ENCODE measurements around the gene FOXQ1.
"Not testable (repeated sequence)": the region's sequence is repeated elsewhere in the genome, so short reads cannot be mapped to it uniquely, and the experiment has no call there.

Gene FOXQ1

DNA sequence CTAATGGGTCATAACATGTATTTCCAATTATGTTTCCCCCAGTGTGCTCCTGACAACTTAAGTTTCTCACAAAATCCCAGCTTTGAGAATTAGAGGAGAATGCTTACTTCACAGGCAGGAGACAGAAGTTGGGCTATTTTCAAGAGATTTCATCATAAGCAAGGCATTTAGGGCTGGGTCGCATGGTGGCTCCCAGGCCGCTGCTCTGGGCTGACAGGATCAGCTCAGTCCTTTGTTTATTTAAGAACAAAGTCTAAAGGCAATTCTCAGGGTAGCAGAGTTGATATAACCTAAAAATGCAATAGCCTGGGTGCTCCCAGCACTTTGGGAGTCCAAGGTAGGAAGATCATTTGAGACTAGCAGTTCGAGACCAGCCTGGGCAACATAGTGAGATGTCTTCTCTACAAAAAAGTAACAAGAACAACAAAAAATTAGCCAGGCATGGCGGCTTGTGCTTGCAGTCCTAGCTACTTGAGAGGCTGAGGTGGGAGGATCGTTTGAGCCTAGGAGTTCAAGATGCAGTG lies 10.9 kb downstream of the FOXQ1 start:
- DNase-seq (ENCODE audit: low read depth), result no peak

DNA sequence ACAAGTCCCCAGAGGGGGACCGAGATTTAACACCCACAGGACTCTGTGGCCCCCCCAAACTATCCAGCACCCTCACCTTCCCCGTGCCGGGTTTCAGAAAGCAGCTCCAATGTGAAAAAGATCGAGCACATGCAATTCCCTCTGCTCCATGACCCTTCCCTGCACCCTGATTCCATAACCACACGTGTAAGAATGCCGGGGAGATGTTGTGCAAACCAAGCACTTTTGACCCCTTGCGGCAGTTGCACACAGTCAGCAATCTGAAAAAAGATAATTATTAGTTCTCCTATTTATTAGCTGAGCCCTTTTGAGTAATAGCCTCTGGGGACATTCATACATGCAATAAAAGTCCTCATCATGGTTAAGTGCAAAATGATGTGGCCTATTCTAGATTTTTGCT lies 13.0 kb downstream of the FOXQ1 start:
- DNase-seq (ENCODE audit: low read depth), result no peak

DNA sequence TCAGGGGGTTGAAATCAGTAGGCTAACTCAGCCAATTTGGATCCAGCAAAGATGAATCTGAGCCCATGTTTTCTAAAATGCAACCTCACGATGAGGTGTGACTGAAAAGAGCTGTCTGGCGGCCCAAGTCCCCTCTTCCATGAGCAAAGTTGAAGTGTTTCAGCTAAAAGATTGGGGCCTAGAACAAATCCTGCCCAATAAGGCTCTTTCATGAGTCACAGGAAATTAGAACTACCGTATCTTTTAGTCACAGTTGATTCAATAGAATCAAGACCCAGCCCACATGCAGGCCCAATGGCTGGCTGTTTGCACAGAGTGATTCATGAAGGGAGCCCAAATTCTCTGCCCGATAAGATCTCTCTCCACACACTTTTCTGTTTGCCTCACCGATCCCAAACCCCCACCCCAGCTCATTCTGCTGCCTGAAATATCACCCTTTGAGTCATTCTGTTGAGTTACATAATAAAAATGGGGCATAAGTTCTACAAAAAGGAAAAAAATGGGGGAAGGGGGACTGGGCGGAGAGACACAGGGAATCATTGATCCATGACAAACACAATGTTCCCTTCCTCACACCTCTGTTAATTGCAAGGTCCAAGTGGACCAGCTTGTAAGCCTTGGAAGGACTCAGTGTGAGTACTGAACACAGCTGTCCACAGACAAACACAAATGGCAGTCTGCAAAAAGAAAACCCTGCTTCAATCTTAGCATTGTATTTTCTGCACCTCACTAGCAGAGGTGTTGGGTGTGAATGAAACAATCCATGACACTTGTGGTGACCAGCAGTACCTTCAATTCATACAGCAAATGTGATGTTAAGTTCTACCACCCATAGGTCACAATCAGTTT lies 13.8 kb downstream of the FOXQ1 start:
- no peak for DNase-seq (ENCODE audit: low read depth)

DNA sequence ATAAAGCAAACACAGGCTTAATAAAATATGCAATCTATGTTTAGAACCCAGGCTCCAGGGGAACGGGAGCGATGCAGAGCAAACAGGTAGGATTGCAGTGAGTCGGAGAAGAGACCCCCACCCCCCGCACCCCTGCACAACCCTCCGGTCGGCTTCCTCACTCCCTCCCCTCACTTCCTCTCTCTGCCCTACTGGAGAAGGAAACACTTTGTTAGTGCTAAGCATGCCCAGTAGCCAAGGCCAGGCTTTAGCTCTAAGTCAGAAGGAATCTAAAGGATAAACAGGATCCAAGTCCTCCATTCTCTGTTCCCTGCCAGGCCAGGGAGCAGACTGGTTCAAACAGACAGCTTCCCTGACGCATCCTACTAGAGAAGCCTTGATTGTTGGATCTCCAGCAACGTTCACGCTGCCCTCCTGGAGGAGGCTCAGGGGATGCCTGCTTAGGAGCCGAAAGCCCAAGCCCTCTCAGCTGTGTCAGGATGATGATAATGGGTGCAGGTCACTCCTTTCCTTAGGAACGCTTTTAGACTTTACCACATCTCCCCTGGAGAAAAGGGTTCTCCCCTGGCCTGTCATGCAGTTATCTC lies 14.7 kb downstream of the FOXQ1 start:
- no peak for DNase-seq (ENCODE audit: low read depth)

DNA sequence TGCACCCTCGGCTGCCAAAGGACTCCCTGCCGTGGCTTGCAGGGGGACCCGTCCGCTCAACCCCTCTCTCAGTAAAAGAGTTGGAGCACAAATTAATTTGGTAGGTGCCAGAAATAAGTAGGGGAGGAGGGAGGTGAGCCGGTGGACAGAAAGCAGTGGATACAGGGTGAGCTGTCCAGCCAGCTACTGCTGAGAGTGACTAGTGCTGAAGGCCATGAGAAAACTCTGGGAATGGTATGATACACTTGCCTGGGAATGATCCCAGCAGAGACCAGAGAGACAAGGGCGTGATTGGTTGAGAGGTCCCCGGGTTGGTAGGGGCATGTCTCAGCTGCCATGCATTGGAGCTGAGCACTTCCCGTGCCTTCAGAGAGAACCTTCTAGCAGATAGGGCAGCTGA lies 15.7 kb downstream of the FOXQ1 start:
- DNase-seq (ENCODE audit: low read depth), result no peak

DNA sequence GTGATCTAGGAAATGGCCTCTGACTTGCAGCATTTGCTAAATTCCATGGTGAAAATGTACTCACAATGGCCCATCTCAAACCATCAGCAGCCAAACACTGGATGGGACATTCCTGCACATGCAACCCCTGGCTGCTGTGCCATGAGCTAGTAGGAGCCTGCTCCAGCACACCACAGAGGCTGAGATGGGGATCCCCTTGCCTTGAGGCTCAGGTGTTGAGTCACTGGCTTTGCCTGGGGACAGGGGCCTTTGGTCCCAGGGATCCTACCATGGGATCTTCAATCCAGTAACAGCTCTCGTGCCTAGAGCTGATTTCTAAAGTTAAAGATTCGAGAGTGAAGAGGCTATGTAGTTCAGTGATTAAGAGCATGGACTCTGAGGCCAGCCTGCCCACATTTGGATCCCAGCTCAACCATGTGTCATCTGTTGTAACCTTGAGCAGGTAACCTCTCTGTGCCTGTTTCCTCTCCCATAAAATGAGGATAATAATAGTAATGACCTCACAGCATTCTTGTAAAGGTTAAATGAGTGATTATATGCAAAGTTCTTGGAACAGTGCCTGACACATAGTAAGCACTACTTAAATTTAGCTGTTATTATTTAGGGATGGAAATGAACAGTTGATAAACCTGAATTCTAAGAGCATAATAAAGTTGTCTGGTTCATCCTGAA lies 16.4 kb downstream of the FOXQ1 start:
- DNase-seq (ENCODE audit: low read depth), result no peak

DNA sequence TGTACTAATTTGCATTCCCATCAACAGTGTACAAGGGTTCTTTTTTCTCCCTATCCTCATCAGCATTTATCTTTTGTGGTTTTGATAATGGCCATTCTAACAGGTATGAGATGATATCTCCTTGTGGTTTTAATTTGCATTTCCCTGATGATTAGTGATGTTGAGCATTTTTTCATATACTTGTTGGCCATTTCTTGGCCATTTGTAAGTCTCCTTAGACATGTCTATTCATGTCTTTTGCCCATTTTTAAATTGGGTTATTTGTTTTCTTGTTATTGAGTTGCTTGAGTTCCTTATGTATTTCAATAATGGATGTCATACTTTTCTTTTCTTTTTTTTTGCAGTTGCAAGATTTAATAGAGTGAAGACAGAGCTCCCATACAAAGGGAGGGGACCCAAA lies 17.8 kb downstream of the FOXQ1 start:
- DNase-seq (ENCODE audit: low read depth), result no peak

DNA sequence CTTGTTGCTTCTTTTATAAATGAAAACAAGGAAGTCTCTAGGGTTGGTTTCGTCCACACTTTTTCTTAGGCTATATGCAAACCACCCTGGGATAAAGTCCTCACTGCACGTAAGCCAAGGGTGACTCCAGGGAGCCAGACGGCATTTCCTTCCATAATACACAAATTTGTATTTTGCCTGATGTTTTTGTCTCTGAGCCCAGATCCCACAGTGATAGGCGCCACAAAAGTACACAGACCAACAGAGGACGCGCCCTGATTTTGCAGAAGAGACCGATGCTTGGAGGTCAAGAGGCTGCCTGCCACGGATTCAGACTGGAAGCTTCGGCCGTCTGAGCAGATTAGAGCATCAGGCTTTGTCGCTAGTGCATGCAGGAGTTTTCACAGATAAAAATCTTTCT lies 22.8 kb downstream of the FOXQ1 start:
- no peak for DNase-seq (ENCODE audit: low read depth)

DNA sequence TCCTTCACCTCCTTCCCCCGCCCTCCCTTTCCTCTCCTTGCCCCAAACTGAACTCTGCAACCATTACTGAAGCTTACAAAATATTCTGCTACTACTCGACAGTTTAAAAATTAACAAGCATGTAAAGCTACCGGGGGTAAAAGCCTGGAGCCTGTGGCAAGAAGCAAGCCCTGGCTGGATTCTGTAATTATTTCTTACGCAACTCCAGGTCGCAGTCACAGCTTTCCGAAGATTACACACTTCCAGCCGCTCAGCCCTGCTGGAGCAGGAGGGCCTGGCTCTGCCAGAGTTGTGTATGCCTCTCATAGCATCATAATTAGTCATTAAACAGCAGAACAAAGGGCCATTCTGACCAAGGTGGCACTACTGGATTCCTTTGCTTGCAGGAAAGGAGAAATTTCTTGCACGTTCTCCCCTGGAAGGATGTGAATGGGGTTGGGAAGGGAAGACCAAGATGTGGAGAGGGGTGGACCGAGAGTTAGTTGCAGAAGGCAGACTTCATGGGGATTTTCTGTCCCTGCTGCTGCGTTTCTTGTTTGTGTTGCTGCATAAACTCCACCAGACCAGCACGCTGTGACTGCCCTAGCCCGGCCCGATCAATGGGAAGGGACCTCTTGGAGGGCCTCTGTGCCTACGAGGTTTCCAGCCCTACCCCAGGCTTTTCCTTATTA lies 23.6 kb downstream of the FOXQ1 start:
- no peak for DNase-seq (ENCODE audit: low read depth)

DNA sequence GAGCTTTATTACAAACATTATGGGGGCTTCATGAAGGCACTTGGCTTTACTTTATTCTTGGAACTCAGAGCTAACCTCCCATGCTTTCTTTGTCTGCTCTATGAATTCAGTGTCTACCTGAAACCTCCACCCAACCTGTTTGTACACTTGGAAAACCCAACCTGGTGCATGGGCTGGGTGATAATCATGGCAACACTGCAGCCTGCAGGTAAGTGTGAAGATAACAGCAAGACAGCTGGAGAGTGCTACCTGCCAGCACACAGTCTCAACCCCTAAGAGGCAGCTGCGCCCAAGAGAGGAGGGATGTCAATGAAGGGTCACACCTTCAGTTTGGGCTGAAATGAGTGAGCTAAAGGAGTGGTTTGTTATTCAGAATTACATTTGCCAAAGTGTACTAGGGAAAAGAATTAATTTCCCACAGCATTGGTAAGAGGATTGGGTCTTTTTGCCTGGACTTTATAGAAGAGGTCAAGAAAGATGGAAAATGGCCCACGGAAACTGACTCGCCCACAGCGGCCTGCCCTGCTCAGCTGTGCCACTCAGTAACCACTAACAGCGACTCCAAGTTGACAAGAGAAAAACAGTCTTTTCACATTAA lies 24.4 kb downstream of the FOXQ1 start:
- DNase-seq (ENCODE audit: low read depth), result no peak

DNA sequence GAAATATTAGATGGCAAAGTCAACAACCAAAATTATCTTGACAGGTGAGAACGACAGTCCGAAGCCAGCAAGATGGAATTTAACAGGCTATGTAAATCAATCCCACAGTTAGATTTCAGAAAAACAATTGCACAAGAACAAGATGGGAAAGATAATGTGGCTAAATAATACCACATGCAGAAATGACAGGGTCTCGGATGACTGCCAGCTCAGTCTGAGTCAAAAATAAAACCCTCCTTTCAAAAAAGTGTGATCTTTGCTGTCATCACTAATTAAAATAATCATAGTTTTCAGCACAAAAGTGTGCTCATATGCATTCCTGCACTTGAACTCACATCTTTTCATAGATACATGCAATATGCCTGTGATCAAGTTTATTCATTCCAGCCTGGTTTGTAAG lies 25.9 kb downstream of the FOXQ1 start:
- DNase-seq (ENCODE audit: low read depth), result no peak

DNA sequence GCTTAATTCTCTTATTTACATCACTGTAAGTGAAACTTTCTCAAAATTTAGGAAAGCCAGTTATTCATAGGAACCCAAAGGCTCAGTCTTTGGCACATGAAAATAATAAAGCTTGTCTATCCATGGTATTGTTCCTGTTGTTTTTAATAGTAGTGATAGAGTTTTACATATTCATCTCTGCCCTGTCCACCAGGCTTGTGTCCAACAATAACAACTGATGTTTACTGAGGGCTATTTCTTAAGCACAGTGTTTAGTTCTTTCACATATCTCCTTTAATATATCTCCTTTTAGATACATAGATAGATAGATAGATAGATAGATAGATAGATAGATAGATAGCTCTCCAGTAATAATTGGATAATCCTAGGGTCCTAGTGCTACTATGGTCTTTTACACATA lies 34.2 kb downstream of the FOXQ1 start:
- DNase-seq (ENCODE audit: low read depth), result no peak

DNA sequence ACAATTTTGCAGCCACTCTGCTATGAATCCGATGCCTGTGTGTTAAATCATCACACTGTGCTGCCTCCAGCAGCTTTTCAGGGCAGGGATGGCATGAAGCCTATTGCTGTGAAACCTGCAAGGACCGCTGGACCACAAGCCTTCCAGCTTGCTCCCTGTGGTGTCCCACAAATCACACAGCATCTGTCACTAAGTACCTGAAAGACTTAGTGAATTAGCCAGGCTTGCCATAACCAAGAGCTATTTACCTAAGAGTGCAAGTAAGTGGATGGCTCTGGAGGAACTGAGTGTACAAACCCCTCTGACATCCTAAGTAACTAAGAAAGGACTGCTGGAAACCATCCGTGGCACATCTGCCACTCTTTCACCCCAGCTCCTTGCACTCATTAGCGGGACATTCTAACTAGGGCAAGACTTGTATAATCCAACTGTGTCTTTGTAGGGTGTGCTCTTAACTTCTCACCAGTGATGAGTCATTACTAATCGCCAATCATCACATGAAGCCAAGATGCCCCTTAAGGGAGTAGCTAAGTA lies 34.7 kb downstream of the FOXQ1 start:
- DNase-seq (ENCODE audit: low read depth), result no peak

DNA sequence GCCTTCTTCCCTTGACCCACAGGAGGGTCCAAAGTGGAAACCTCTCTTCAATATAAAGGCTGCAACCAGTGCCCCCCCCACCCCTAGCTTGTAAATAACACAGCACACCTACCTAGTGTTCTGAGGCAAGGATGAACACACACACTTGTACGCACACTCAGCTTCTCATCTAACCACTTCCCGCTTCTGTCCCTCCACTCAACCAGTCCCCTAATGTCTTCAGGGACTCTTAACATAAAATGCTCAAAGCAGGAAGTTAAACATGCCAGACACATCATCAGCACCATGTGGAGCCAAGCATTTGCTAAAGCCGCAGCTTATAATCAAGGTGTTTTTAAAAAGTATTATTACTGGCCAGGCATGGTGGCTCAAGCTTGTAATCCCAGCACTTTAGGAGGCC lies 35.3 kb downstream of the FOXQ1 start:
- DNase-seq (ENCODE audit: low read depth), result no peak

DNA sequence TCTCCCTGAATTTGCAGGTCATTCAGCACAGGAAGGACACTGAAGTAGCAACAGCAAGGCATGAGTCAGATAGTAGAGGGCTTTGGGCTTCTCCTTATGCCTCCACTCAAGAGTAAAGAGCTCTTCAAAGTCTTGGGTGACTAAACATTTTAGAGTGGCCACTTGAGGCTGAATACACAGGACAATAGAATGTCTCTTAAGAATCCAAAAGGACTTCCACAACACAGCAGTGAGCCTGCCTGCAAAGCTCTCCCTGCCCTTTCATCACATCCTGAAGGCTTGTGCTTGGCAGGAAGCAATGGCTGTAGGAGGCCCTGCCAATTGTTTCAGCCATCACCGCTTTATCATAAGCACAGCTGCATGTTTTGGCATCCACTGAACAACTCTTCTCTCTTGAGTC lies 36.8 kb downstream of the FOXQ1 start:
- DNase-seq (ENCODE audit: low read depth), result no peak

DNA sequence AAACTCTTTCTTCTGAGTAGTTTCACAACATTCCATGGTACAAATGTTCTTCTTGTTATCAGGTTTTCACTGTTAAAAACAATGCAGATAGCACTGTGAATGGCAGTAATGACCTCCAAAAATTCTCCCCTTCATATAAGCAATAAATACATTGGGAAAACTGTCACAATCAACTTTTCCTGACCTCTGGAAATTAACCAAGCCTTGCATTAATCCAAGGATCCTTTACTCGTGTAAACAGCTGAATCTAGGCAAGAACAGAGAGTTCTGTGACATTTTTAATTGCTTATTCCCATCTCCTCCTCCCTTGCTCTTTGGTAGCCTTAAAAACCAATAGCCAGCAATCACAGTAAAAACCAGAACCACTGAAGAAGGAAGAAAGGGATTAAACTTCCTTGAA lies 37.8 kb downstream of the FOXQ1 start:
- no peak for DNase-seq (ENCODE audit: low read depth)

DNA sequence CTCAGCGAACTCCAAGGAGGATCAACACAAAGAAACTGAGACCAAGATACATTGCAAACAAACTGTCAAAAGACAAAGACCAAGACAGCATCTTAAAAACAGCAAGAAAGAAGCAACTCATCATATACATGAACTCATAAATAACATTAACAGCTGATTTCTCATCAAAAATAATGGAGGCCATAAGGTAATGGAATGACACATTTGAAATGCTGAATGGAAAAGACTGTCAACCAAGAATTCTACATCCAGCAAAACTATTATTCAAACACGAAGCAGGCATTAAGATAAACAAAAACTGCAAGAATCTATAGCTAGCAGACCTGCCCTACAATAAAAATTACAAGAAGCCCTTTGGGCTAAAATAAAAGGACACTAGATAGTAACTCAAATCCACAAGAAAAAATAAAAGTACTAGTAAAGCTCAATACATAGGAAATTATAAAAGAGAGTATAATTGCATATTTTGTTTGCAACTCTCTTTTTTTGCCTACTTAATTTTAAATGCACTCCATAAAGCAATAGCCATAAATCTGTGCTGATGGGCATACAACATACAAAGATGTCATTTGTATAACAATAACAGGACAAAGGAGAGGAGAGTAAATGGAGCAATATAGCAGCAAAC lies 39.6 kb downstream of the FOXQ1 start:
- DNase-seq (ENCODE audit: low read depth), result no peak

DNA sequence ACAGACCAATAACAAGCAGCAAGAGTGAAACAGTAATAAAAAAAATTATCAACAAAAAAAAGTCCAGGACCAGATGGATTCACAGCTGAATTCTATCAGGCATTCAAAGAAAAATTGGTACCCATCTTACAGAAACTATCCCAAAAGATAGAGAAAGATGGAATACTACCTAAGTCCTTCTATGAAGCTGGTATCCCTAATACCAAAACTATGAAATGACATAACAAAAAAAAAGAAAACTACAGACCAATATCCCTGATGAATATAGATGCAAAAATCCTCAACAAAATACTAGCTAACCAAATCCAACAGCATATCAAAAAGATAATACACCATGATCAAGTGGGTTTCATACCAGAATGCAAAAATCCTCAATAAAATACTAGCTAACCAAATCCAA lies 43.2 kb downstream of the FOXQ1 start:
- not testable (repeated sequence) for DNase-seq (ENCODE audit: low read depth)

DNA sequence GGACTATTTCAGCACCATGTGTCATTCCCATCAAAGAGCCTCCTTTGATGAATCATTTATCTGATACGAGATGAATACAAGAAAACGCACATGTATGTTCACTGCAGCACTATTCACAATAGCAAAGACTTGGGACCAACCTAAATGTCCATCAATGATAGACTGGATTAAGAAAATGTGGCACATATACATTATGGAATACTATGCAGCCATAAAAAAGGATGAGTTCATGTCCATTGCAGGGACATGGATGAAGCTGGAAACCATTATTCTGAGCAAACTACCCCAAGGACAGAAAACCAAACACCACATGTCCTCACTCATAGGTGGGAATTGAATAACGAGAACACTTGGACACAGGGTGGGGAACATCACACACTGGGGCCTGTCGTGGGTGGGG lies 49.8 kb downstream of the FOXQ1 start:
- DNase-seq (ENCODE audit: low read depth), result not testable (repeated sequence)

DNA sequence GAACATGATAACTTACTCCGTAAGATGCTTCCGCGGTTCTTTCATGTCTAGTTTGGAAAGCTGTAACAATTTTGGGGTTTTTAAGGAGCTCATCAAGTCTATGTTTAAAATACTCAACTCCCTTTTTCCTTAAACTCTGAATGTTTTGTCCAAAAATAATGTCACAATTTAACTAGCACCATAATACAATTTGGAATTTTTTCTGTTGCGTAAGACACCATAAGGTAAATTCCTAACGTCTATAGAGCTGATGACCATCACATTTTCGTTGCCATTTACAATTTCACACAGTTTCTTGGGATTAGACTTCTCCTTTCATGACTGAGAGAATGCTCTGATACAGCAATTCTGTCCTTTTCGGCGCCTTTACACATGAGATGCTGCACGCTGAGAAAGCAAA lies 50.7 kb downstream of the FOXQ1 start:
- no peak for DNase-seq (ENCODE audit: low read depth)

DNA sequence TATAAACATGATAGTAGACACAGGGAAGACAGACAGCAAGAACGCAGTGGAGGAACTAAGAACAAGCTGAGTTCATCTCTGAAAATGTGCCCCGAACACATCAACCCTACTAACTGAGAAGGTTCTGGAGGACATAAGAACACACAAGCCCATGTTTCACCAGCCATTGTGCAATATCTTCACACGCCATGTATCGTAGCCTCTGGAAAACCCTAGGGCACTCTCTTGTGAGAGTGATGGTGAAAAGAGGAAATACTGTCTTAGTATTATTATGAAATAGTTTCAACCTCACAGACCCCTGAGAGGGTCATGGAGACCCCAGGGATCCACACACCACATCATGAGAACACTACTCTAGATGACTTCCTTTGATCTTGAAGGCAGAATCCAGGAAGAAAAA lies 51.4 kb downstream of the FOXQ1 start:
- DNase-seq (ENCODE audit: low read depth), result no peak

All from activated gamma-delta T cell treated with anti-CD3 and anti-CD28 coated beads, Interleukin-2, amount 50 U/mL, for 16 hours (primary cell).